Measurements from ENCODE around the gene PELI1. TPM values are rescaled to one million over a fixed set of nuclear protein-coding genes. Genes with fewer than 3 reads are reported as not detected.

Gene PELI1
- total and polyA plus RNA-seq, 8 donors = 6.9 to 165 (median 27.5) TPM

- Histone ChIP-seq H3K9me3 (no peaks in the 10 kb centered on the region), H3K4me3 (no peak overlapping the region), H3K27me3 (no peaks in the 10 kb centered on the region), H3K4me1 (peaks cover 31 to 92% (median 57%) of the 10 kb centered on the region in 4 donors), H3K27ac (no peak overlapping the region), H3K36me3 (peaks cover 0 to 16% (median 15%) of the 10 kb centered on the region in 4 donors)
- no peak for TF ChIP-seq EP300 (IDR thresholded peaks at IDR 0.05)
- no peak for TF ChIP-seq CTCF (IDR thresholded peaks at IDR 0.05)
- no peak for TF ChIP-seq POLR2A (IDR thresholded peaks at IDR 0.05)
- no peak for TF ChIP-seq POLR2AphosphoS5 (IDR thresholded peaks at IDR 0.05)
- 88 to 98% (median 94%) methylated on average over 2 of the region's 2 CpGs for WGBS, 5 donors
- intact Hi-C loops (cut with DNase I; ENCODE audit: low total_unique reads) = no loop called here
- DNase-seq = no peak
Measured at GRCh38 chr2:64111426-64111825, 32.8 kb downstream of the PELI1 start.

GRCh38 chr2:64108666-64109241 lies 35.5 kb downstream of the PELI1 start:
- peaks cover 0 to 31% (median 22%) of the 10 kb centered on the region in 4 donors for H3K36me3 ChIP-seq
- H3K27me3 ChIP-seq = no peaks in the 10 kb centered on the region
- peaks cover 25 to 92% (median 47%) of the 10 kb centered on the region in 4 donors for H3K4me1 ChIP-seq
- WGBS, 5 donors = 66 to 84% (median 78%) methylated on average over 3 of the region's 3 CpGs
- no peak overlapping the region for H3K4me3 ChIP-seq
- H3K9me3 ChIP-seq = no peaks in the 10 kb centered on the region
- intact Hi-C loops (cut with DNase I; ENCODE audit: low total_unique reads) = no loop called here
- no peak for DNase-seq
- TF ChIP-seq POLR2AphosphoS5 (IDR thresholded peaks at IDR 0.05) = no peak
- TF ChIP-seq POLR2A (IDR thresholded peaks at IDR 0.05) = no peak
- no peak for TF ChIP-seq CTCF (IDR thresholded peaks at IDR 0.05)
- no peak for TF ChIP-seq EP300 (IDR thresholded peaks at IDR 0.05)
- H3K27ac ChIP-seq = peak overlapping the region in 1 of 5 donors; percentile 17

DNA sequence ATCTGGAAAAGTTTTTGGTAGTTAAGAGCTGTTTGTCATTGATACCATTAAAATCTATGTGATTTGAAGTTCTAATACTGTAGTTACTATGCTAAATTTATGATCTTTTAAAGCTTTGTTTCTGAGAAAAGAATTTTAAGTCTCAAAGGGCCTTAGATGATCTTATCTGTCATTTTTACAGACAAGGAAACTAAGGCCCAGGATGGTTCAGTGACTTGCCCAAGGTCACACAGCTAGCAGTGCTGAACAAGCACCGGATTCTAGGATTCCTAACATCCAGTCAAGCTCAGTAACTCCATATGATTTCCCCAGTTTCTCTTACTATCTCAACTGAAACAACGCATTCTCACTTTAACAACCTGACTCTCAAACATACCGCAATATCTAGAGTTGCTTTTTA lies 37.7 kb downstream of the PELI1 start:
- Histone ChIP-seq H3K9me3 (no peaks in the 10 kb centered on the region), H3K27ac (peak overlapping the region in 2 of 5 donors; percentile 49 to 71), H3K27me3 (no peaks in the 10 kb centered on the region), H3K36me3 (peaks cover 0 to 42% (median 27%) of the 10 kb centered on the region in 4 donors), H3K4me3 (no peak overlapping the region), H3K4me1 (peaks cover 16 to 78% (median 34%) of the 10 kb centered on the region in 4 donors)
- DNase-seq = no peak
- intact Hi-C loops (cut with DNase I; ENCODE audit: low total_unique reads) = no loop called here
- no peak for TF ChIP-seq POLR2A (IDR thresholded peaks at IDR 0.05)
- no peak for TF ChIP-seq POLR2AphosphoS5 (IDR thresholded peaks at IDR 0.05)
- no peak for TF ChIP-seq CTCF (IDR thresholded peaks at IDR 0.05)
- WGBS, 5 donors = 88 to 97% (median 92%) methylated on average over 3 of the region's 3 CpGs

- intact Hi-C loops (cut with DNase I; ENCODE audit: low total_unique reads) = no loop called here
- DNase-seq = peak in 1 of 2 donors; percentile 34
- Histone ChIP-seq H3K9me3 (no peaks in the 10 kb centered on the region), H3K27ac (peak overlapping the region in 4 of 5 donors; percentile 24 to 71 (median 38)), H3K4me3 (no peak overlapping the region), H3K36me3 (peaks cover 0 to 42% (median 28%) of the 10 kb centered on the region in 4 donors), H3K27me3 (no peaks in the 10 kb centered on the region), H3K4me1 (peaks cover 16 to 77% (median 30%) of the 10 kb centered on the region in 4 donors)
- WGBS, 5 donors = 40 to 60% (median 49%) methylated on average over 5 of the region's 5 CpGs
- TF ChIP-seq POLR2A (IDR thresholded peaks at IDR 0.05) (no peak), EP300 (IDR thresholded peaks at IDR 0.05) (no peak)
Measured at GRCh38 chr2:64105670-64106461, 38.4 kb downstream of the PELI1 start.

Data from stomach (tissue), 9 donors.